Stimulated activated CD4-positive, alpha-beta T cell treated with anti-CD3 and anti-CD28 coated beads, TNF-alpha, amount 100 ng/mL, for 24 hours (primary cell): ENCODE results near the gene SH3YL1.

Experiments
- DNase-seq, 3 experiments: peaks; one replicate each; pipeline ENCODE4 v3.0.0-alpha.2; 2020; ENCODE audit warnings: low read depth in 3 of 3

The SH3YL1 gene

DNA sequence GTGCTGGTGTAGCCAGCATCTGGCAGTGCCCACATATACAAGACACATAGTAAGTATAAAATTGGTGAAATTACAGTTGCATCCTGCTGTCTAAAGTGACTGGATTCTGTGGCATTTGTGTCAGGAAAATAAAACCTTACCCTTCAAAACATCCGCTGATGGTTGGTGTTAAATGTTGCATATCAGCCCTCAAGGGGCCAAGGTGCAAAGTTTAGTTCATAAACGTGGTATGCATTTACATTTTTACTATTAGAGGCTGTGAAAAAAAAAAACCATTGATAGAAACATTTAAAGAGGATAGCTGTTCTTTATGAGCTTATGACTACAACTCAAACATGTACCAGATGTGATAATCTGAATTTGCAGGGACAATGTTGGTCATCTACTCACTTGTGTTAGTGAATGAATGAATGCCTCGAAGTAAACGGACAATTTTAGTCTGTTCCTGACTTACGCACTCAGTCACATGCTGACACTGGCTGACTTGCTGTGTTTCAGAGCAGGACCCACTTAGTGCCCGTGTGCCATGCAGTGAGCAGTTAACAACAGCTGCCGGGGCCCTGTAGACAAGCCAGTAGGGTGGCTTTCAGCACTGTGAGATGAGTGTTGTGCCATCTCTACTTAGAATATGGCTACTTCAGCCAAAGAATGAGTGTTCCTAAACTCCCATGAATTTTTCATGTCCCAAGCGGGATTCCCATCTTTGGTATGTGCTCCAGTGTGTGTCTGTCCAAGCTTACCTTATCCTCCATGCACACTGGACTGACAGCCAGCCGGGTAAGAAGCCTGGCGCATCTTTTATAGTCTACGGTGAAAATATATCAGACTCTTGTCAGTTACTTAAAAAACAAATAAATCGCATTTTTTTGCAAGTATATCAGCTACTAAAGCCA, 18.8 kb upstream of the SH3YL1 start:
- no peak for DNase-seq

DNA sequence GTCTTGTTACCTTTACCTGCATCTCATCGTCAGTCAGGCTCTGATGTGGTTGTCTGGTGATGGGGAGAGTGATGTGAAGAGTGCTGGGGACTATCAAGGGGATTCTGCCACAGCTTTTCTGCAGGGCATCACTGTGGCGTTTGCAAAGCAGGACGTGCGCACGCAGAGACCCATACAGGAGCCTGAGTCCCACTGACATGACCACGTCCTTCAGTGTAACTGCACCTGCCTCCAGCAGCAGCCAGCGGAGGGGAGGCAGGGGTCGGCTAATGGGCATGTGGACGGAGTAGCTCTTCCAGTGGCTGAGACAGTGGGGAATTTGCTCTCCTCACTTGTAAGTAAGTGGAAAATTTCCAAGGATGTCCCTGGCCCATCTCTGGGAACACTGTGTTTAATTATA, 17.5 kb upstream of the SH3YL1 start:
- no peak for DNase-seq

DNA sequence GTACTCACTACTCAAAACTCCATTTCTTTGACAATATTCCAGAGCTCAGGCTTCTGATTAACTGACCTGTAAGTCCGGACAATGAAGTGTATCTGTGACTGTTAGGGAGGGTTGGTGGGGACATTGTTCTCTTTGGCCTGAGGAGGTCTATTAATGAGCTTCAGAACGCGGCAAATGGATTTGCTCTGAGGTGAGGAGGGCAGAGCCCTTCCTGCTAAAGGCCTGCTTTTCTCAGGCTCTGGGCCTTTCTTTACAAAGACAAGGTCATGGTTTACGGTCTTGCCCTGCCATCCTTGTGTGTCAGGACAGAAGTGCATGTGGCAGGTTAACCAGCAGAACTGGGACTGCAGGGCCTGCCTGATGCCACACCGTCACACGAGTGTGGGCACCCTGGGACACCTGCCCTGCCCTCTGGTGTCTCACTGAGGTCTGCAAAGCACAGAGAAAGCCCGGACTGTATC, 16.8 kb upstream of the SH3YL1 start:
- no peak for DNase-seq

DNA sequence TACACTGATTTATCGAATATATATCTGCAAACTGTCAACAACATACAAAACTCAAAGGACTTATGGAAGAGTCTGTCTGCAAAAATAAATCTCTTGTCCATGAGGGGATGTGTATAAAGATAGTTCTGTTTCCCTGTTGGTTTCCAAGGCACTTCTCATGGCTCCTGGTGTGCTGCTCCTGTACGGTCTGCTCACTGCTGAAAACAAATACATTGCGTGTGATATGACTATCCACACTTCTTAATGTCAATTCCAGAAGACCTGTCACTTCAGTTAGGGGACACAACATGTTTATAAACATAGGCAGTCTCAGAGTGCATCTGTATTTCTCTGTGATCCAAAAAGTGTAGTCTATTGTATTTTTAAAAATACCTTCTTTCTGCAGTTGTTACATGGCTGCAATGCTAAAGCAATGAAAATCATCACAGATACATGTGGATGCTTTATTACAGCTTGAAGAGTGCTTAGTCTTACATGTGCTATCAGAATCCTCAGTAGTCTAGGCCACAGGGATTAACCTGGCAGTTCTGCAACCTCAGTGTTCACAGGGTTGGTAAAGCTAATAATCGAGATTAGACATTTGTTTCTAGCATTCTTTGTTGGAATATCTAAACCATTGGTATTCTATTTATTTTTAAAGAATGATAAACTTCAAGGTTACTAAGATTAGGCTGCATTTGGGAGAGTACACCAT, 16.3 kb upstream of the SH3YL1 start:
- DNase-seq = no peak

DNA sequence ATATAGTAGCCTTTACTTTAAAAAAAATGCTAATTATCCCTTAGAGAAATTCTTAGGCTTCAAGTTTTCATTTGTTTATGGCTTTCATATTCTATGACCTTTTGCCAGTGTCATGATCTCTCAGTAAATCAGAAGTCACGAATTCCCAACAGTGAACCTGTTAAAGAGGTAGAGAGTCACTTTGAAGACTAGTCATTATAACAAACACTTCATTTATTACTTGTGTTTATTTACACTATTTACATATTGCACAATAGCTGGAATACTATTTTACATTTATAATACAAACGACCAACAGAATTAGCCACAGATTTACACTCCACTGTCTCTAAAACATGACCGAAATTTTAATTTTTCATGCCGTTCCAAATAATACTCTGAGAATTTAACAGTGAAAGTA, 15.5 kb upstream of the SH3YL1 start:
- DNase-seq = no peak

DNA sequence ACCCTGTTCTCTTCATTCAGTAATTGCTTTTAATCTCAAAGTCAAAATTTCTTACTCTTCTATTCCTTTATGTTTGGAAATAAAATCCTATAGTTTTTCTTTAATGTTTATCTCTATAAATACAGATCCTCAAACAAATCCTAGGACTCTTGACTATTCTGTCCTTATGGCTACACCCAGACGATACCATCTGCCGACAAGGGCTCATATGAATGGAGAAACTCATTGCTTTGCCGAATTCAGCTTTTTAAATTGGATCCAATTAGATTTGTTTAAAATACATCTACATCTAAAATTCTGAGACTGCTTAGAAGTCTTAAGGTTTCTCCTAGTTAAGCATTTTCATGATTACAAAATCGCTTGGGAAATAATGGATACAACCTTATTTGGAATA, 15.1 kb upstream of the SH3YL1 start:
- DNase-seq = no peak

DNA sequence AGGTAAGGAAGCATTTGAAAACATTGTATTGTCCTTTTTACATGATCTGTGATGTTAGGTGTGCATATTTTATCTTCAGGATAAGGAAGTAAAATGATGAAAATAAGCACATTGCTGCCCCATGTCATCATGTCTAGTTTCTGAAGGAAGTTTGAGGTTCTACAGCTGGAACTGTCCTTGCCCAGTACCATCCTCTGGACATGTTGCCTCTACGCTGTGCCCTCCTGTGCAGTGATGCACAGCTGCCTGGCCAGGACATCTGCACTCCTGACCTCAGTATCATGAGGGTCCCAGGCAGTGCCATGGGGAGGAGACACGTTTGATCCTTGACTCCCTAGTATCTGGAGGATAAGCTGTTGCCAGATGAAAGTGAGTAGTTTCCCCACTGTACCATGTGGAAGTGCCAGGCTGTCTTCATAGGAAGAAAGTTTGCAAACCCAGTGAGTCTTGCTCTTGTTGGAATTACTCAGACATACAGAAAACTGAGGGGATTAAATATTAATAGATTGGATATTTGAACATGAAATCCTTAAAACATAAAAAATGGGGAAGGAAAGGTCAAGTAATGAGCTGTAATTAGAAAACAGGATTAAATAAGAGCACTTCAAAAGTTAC, 14.6 kb upstream of the SH3YL1 start:
- no peak for DNase-seq

DNA sequence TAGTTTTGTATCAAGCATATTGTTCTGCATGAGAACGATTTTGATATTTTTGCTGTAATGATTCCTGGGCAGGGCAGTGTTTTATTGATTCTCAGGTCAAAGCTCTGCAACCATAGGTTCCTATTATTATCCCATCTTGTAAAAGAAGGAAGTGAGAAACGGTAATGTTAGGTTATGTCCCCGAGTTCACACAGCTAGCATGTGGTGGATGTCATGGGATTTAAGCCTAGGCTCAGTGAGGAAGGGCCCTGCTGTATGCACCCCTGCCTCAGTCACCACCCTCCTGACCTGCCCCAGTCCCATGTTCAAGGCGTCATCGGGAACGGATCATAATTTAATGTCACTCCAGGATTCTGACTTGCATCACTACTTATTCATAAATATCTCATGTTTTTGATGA, 11.6 kb upstream of the SH3YL1 start:
- no peak for DNase-seq

DNA sequence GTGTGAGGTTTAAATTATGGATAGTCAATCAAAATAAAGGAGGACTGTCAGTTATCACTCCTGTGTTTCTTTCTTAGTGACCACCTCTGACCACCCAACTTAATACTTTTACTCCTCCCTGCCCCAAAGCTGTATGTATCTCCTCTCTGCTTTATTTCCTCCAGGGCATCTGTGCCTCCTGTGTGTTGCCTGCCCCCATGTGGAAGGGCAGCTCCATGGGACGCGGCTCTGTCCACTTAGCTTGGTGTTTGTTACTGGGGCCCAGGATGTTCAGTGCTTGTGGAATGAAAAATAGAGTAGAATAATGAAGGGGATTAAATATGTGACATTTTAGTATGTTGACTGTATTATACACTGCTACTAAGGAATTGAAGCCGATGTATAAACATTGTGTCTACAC, 10.7 kb upstream of the SH3YL1 start:
- DNase-seq = no peak

DNA sequence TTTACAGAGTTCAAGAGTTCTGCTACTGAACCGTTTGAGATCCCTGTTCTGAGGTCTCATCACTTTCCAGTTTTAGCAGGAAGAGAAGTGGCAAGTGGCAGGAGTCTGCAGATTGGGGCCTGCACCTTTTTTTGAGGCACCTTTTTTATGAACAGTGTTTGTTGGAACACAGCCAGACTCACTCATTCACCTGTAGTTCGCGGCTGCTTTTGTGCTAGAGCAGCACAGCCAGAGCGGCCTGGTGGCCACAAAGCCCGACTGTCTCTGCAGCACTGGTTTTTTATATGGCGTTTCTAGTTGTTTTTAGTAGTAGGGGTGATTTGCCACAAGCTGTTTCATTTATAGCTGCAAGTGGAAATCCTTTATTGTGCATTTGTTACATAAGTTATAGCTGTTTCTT, 9.5 kb upstream of the SH3YL1 start:
- DNase-seq = no peak

DNA sequence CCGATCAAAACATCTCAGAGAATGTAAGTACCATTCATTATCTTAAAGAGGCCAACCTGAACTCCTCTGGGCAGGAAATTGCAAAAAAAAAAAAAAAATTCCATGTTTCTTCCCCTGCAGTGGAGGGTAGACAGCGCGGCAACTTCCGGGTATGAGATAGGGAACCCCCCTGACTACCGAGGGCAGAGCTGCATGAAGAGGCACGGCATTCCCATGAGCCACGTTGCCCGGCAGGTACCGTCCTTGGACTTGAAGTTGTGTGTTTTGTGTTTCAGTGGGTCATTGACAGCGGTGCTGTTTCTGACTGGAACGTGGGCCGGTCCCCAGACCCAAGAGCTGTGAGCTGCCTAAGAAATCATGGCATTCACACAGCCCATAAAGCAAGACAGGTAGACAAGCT, 8.1 kb upstream of the SH3YL1 start:
- DNase-seq = no peak

DNA sequence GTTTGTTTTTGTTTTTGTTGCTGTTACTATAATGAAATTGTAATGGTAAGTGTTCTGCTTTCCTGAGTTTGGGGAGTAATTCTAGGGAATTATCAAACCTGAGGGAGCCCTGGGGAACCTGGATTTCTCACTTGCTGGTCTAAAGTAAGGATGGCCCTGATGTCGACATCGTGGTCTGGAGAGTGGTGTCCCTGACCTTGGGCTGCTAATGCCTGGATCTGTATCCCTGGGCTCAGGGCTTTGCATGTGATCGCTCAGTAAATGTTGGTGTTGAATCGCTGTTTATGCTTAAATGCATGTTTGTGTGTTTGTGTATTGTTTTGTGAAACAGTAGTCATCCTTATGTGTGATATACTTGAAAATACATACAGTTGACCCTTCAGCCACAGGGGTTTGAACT, 7.0 kb upstream of the SH3YL1 start:
- DNase-seq = no peak

DNA sequence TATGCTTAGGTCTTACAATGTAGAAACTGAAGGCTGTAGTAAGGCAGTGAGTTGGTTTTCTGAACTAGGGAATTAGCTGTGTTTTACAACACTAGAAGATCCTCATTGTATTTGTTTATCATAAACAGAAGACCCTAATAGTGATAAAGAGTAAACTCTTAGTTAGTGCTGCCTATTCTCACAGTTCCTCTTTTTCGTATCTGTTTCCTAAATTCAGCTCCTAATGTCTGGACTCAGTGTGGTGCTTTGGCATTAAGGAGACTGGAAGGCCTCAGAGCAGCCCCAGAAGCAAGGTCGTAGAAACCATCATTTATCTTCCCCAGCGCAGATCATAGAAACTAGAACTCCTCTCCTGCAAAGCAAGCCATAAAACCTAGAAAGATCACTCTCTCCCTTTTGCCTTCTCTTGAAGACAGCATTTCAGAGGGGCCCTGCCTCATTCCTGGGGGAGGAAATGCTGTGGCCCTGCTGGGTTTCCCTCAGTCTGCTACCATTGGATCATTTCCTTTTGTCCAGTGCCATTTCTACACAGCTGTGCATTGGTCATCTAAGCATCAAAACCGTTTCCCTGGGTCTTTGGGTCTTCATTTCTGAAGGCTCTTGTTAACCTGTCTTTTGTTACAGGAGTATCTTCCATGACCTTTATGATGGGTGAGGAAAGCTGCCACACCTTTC, 5.7 kb upstream of the SH3YL1 start:
- DNase-seq = no peak

DNA sequence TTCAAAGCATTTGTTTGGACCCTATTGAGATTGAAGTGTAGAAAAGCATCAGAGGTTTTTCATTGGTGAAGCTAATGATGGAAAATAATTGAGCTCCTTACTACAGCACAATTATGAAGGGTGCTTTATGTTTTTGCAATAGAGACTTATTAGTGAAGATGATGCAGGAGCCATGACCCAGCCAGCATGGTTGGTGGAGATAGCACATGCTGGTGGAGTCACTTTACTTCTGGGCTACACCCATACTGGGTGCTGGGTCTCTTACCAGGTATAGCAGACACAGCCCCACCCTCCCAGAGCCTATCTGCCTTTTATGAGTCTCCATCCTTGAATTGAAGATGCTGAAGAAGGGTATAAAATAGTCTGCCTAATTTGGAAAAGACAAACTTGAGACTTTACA, 4.5 kb upstream of the SH3YL1 start:
- no peak for DNase-seq

DNA sequence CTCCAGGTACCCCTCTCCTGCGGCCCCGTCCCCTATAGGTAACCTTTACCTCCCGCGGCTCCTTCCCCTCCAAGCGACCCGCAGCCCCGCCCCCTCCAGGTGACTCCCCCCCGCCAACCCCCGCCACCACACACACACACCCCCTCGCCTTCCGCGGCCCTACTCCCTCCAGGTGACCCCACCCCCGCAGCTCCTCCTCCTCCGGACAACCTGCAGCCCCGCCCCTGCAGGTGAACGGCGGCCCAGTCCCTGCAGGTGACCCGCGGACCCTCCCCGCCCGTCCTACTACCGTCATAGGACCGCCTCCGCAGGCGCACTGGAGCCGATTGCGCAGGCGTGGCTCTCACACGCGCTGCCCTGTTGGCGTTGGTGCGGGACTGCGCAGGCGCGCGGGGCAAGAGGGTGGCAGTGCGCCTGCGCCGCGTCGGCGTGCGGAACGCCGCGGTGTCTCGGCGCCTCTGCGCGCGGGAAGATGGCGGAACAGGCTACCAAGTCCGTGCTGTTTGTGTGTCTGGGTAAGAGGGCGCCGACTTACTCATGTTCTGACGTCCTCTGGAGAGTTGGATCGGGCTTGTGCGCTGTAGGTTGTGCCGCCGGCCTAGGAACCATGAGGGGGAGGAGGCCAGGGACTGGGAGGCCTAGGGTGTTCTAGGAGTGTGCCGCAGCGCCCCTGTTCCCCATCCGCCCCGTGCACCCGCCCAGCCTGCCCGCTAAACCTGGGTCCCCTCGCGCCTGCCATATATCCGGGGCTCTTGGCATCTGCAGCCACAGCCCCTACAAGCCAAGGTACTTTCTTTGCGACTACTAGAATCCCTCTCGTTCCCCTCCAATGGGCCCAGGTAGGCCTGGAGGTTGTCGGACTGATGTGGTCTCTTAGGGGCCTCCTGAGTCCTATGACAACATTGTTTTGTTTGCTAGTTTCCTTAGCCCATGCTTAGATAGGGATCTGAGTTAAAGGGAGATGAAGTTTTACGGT, 949 bp upstream of the SH3YL1 start, which contains the start of gene ACP1:
Gene ACP1, plus strand, starts transcription at position 455 of the 976 bp plus-strand sequence. Its CDS starts 18 bp downstream, at position 473.
- peak; percentile 87 to 92 (median 90) for DNase-seq

DNA sequence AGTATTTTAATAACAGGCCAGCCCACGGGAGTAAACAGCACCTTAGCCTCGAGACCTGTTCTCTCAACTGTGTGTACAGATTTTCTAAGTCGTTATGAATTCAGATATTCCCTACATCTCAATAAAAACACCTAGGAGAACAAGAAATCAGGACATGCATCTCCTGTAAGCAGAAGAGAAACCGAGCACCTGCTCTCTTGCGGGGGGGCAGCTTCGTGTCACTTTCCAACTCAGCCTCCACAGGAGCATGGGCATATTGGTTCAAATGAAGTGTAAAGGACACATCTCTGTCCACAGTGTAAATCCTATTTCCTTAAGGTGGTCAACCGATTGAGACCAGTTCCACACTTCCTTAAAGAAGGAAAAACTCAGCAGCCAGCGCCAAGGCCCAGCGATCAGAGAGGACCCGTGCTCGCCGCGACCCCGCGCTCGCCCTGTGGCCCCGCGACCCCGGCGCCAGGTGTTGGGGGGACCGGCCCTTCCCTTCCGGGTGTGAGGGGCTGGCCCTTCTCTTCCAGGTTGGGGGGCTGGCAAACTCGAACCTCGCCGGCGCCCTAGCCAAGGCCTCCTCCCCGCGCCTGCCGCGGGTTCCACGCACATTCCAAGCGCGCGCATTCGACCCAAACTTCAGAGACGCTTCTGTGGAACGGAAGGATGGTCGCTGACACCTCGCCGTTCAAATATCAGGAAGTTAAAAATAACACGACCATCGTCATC, 652 bp downstream of the SH3YL1 start:
- DNase-seq = no peak

DNA sequence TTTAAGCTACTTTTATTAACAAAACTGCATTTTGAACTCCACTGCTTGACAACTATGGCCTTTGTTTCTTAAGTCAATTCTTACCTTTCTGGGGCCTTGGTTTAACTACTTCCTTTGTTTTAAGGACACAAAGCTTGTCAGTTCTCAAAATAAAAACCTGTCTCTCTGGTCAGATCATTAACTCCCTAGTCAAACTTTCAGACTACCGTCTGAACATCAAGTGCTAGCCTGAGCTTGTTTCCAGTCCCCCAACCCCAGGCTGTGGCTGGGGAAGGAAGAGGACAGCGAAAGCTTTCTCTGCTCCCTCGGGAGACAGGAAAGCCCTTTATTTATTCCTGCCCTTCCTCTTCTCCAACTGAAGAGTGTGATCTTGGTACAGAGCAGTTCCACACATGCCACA, 1.7 kb downstream of the SH3YL1 start:
- DNase-seq = no peak

DNA sequence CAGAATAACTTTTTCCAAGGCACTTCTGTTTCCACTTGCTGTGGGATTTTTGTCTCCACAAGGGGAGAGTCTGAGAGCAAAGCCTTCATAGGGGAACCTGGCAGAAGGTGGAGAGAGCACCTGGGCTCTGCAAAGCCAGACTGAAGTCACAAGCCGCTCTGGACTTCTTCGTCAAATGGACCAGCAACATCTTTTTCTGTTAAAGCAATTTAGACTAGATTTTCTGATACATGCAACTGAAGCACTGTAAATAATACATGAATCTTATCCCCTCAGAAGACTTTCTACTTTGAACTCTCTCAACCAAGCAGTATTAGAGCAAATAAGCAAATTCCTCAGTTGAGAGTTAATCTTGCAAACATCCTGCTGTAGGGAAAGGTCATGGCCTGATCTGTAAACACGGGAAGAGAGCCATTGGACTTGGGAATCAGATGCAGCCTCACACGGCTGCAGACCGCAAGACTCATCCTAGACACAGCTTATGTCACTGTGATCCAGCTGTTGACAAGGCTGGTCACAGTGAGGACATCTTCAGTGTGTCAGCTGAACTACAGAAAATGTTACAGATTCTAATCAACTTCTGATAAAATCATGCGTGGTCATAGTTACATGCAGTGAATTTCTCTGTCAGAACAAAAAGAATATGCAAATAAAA, 3.2 kb downstream of the SH3YL1 start:
- no peak for DNase-seq

DNA sequence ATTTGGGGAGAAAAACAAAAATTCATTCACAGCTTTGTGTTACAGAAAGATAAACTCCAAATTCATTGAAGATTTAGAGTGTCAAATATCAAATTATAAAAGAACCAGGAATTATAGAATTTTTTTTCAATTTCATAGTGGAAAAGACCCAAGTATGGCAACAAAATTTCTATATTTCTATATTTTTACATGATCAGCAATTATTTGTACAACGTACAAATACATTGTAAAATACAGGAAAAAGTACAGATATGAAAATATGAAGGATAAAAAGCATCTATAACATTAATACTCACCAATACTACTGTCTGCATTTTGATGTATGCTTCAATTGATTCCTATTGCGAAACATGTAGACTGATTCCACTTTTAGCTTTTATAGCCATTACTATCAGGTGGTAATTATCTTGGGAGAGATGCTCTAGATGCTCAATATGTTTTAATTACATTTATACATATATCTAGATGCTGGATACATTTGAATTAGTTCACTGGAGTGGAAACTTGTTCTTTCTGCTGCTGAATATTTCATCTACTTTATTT, 4.0 kb downstream of the SH3YL1 start:
- DNase-seq = no peak
